Fibroblast of skin of right quadriceps (primary cell): ENCODE measurements around the gene TTC28.
A peak's percentile ranks its signal among the peaks of the same experiment; 100 is the strongest.

ENCODE experiments used
- DNase-seq: peaks from one replicate; pipeline ENCODE4 v3.0.0-alpha.2; 2013

TTC28 gene

GRCh38 chr22:28435140-28435768, 244.4 kb downstream of the TTC28 start:
- no peak for DNase-seq

- DNase-seq, result no peak
These were observed 249.1 kb downstream of the TTC28 start for GRCh38 chr22:28430466-28431025.

- peak; percentile 66 for DNase-seq
These were observed 249.9 kb downstream of the TTC28 start for GRCh38 chr22:28429711-28430110.

GRCh38 chr22:28428271-28428670, 251.4 kb downstream of the TTC28 start:
- no peak for DNase-seq

- DNase-seq, result peak; percentile 50
These were observed 253.1 kb downstream of the TTC28 start for GRCh38 chr22:28426346-28427132.

GRCh38 chr22:28425211-28425610, 254.4 kb downstream of the TTC28 start:
- no peak for DNase-seq

- peak; percentile 63 for DNase-seq
These were observed 255.1 kb downstream of the TTC28 start for GRCh38 chr22:28424427-28425080.

- DNase-seq, result no peak
These were observed 259.7 kb downstream of the TTC28 start for GRCh38 chr22:28419919-28420318.

GRCh38 chr22:28418008-28418407, 261.6 kb downstream of the TTC28 start:
- DNase-seq, result no peak

GRCh38 chr22:28417431-28417830, 262.2 kb downstream of the TTC28 start:
- no peak for DNase-seq

- DNase-seq, result no peak
These were observed 264.7 kb downstream of the TTC28 start for GRCh38 chr22:28414913-28415312.

- no peak for DNase-seq
These were observed 265.8 kb downstream of the TTC28 start for GRCh38 chr22:28413612-28414399.

- no peak for DNase-seq
These were observed 267.5 kb downstream of the TTC28 start for GRCh38 chr22:28412109-28412508.

- DNase-seq, result no peak
These were observed 268.5 kb downstream of the TTC28 start for GRCh38 chr22:28411125-28411524.

- peak; percentile 65 for DNase-seq
These were observed 269.4 kb downstream of the TTC28 start for GRCh38 chr22:28410050-28410816.

- no peak for DNase-seq
These were observed 270.9 kb downstream of the TTC28 start for GRCh38 chr22:28408709-28409108.

- no peak for DNase-seq
These were observed 272.0 kb downstream of the TTC28 start for GRCh38 chr22:28407645-28408044.

- DNase-seq, result no peak
These were observed 273.4 kb downstream of the TTC28 start for GRCh38 chr22:28406246-28406645.

GRCh38 chr22:28405588-28405987, 274.1 kb downstream of the TTC28 start:
- DNase-seq, result no peak

GRCh38 chr22:28402539-28402938, 277.1 kb downstream of the TTC28 start:
- no peak for DNase-seq

- DNase-seq, result no peak
These were observed 277.6 kb downstream of the TTC28 start for GRCh38 chr22:28402060-28402459.

GRCh38 chr22:28398981-28399380, 280.7 kb downstream of the TTC28 start:
- no peak for DNase-seq
